Lower leg skin (tissue), 4 donors: Measurements from ENCODE around the gene POLR3G. TPM values are rescaled to one million over a fixed set of nuclear protein-coding genes. Genes with fewer than 3 reads are reported as not detected.

Experiments
- DNase-seq, 2 donors: peaks; one replicate each; pipeline ENCODE4 v3.0.0-alpha.2; 2019; ENCODE audit warnings: low spot score in 2 of 2
- H3K4me3 ChIP-seq: fragments of 200-600 bp; sonication (generic); 2 replicates; pipeline ENCODE4 v1.5.1; 2017; ENCODE audit warnings: mild to moderate bottlenecking, low read depth; ENCODE audit not compliant: poor library complexity, severe bottlenecking
- POLR2A ChIP-seq, 2 donors: fragments of 450-650 bp; IDR thresholded peaks; one replicate each; pipeline ENCODE4 v1.6.1; 2016 to 2017; ENCODE audit warnings: antibody characterized with exemption in 2 of 2, mild to moderate bottlenecking in 1 of 2, moderate library complexity in 1 of 2
- WGBS, 2 donors: methylation state at CpG; one replicate each; pipeline ENCODE4 v1.1.5; 2018; 5-methylcytosine and 5-hydroxymethylcytosine counted together
- intact Hi-C: fragments of 100-400 bp; cut with DNase I; formaldehyde crosslinking; loops from one replicate; pipeline ENCODE4 v1.15.0; 2023; ENCODE audit warnings: low total_unique reads
- total RNA-seq, 4 donors: library from RNA; depleted of rRNA; stranded (reverse); fragments of >200 nt; gene quantifications; one replicate each; pipeline ENCODE4 v1.1.0, GENCODE V29; 2016
- TF ChIP-seq, protein P1 (sequence below), 3 donors: fragments of 450-650 bp; IDR thresholded peaks; one replicate each; pipeline ENCODE4 v1.5.1; 2016; ENCODE audit warnings: antibody characterized with exemption in 3 of 3, mild to moderate bottlenecking in 3 of 3, moderate library complexity in 2 of 3

Gene POLR3G
- total RNA-seq, 4 donors from 2014 or later = 0.96 to 5.6 (median 1.7) TPM

DNA sequence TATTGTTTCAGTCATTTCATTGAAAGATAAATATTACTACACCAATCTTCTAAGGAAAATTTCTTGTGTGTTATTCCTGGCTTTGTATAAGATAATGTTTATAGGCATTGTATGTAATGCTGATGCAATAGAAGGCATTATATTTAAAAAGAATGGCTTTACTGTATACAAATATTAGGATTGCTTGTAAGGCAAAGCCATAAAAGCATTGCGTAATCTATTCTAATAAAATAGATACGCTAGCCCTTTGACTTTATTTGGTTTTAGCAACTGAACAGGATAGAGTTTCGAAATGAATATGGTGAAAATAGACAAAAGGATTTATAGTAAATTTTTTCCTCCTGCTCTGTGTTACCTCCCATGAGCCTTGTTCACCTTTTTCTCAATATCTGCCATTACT lies 60.3 kb downstream of the POLR3G start:
- intact Hi-C loops = loop anchor here (10.0 kb wide), 1 partner anchor 100 kb away; no protein-coding TSS in a partner anchor
- 84 to 86% methylated on average over 3 of the region's 3 CpGs for WGBS, 2 donors
- no peak overlapping the region for H3K4me3 ChIP-seq
- no peak for DNase-seq
- no peak for TF ChIP-seq POLR2A (IDR thresholded peaks at IDR 0.05)
- TF ChIP-seq, protein P1, sequence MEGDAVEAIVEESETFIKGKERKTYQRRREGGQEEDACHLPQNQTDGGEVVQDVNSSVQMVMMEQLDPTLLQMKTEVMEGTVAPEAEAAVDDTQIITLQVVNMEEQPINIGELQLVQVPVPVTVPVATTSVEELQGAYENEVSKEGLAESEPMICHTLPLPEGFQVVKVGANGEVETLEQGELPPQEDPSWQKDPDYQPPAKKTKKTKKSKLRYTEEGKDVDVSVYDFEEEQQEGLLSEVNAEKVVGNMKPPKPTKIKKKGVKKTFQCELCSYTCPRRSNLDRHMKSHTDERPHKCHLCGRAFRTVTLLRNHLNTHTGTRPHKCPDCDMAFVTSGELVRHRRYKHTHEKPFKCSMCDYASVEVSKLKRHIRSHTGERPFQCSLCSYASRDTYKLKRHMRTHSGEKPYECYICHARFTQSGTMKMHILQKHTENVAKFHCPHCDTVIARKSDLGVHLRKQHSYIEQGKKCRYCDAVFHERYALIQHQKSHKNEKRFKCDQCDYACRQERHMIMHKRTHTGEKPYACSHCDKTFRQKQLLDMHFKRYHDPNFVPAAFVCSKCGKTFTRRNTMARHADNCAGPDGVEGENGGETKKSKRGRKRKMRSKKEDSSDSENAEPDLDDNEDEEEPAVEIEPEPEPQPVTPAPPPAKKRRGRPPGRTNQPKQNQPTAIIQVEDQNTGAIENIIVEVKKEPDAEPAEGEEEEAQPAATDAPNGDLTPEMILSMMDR (IDR thresholded peaks at IDR 0.05) = no peak

DNA sequence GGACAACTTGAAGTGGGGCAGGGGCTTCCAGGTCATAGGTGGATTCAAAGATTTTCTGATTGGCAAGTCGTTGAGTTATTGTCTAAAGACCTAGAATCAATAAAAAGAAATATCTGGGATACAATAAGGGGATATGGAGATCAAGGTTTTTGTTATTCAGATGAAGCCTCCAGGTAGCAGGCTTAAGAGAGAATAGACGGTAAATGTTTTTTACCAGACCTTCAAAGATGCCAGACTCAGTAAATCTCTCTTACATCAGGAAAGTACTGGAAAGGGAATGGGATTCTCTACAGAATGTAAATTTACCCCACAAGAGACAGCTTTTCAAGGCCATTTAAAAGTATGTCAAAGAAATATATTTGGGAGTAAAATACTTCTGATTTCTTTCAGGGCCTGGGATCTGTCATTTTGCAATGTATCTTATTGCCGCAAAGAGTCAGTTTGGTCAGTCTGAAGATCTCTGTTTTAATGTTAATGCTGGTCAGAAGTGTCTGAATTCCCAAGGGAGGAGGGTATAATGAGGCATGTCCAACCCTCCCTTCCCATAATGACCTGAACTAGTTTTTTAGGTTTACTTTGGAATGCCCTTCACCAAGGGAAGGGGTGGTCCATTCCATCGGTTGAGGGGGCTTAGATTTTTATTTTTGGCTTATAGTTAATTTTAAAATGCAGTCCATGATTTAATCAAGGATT lies 68.3 kb downstream of the POLR3G start:
- intact Hi-C loops = no loop called here
- no peak for TF ChIP-seq POLR2A (IDR thresholded peaks at IDR 0.05)
- TF ChIP-seq, protein P1 (IDR thresholded peaks at IDR 0.05) = no peak
- DNase-seq = no peak
- H3K4me3 ChIP-seq = no peak overlapping the region
- WGBS, 2 donors = 75 to 80% methylated on average over 4 of the region's 4 CpGs

DNA sequence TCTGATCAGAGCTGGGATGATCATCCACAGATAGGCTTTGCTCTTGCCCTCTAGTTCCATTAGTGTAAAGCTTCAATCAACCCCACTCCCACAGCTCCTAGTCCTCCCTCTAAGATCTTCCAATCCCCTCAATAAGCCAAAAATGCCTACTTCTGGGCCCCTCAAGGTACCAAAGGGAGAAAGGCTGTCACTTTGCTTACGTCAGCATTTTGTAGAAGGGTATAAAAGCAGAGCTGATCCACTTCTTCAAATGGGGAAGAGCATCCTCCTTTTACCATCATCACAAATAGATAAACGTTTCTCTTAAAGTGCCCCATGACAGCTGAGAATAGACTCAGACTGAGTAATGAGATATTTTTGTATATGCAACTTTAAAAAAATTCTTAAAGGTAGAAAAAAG lies 70.8 kb downstream of the POLR3G start:
- intact Hi-C loops = no loop called here
- 74 to 84% methylated on average over 2 of the region's 2 CpGs for WGBS, 2 donors
- DNase-seq = no peak
- no peak overlapping the region for H3K4me3 ChIP-seq
- no peak for TF ChIP-seq POLR2A (IDR thresholded peaks at IDR 0.05)
- TF ChIP-seq, protein P1 (IDR thresholded peaks at IDR 0.05) = no peak

DNA sequence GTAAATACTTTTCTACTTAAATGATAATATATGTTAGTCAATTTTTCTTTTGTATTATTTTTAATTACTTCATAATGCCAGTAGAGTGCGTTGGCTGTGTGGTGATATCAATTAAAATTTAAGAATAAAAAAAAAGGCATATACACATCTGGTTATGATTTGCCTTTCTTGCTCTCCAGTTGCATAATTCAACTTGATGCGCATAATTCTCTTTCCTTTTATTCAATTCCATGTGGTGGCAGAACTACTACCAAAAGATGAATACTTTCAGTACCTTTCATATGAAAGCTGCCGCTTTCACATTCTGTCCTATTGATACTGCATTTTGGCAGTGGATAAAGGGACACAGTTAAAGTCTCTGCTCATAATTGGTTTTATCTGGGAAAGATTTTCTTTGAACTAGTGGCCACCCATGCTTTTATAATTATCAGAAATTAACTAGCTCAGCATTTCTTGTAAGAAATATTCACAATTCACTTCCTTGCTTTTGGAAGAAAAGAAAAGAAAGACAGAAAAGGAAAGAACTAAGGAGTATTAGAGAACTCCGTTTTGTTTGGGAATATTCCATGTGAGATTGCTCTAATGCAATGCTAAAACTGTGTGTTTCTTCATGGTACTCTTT lies 71.7 kb downstream of the POLR3G start:
- WGBS, 2 donors = 49 to 60% methylated on average over 4 of the region's 4 CpGs
- intact Hi-C loops = no loop called here

DNA sequence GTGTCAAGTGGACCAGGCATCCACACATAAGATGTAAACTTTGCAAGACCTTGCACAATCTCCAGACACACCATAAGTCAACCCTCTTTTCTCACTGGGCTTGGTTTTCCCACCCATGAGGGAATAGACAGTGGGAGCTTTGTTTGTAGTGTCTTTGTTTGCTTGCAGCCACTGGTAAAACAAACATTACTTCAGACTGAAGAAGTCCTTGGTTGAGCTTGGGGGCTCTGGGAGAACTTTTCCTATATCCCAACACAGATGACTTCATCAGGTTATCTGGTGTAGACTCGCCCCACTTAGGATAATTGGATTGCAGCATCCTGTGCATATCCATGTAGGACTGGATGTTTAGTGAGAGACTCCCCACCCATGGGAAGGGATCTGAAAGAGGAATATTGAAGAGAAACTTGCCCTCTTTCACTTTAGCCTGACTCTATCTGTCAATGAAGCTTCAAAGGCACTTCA lies 72.4 kb downstream of the POLR3G start:
- TF ChIP-seq, protein P1 (IDR thresholded peaks at IDR 0.05) = no peak
- no peak for TF ChIP-seq POLR2A (IDR thresholded peaks at IDR 0.05)
- 67 to 74% methylated on average over 1 of the region's 1 CpG for WGBS, 2 donors
- no peak overlapping the region for H3K4me3 ChIP-seq
- no peak for DNase-seq
- intact Hi-C loops = no loop called here

More for the DNA sequence above, 71.7 kb downstream of the POLR3G start:
- DNase-seq = no peak
- no peak for TF ChIP-seq POLR2A (IDR thresholded peaks at IDR 0.05)
- TF ChIP-seq, protein P1 (IDR thresholded peaks at IDR 0.05) = no peak
- H3K4me3 ChIP-seq = no peak overlapping the region
